ENCODE results near the gene ACAP1. TPM values are rescaled to one million over a fixed set of nuclear protein-coding genes. Genes with fewer than 3 reads are reported as not detected.
A peak's percentile ranks its signal among the peaks of the same experiment; 100 is the strongest.

Gene ACAP1
- total and polyA plus RNA-seq, 8 donors, result 4.4 to 33.3 (median 10.5) TPM

DNA sequence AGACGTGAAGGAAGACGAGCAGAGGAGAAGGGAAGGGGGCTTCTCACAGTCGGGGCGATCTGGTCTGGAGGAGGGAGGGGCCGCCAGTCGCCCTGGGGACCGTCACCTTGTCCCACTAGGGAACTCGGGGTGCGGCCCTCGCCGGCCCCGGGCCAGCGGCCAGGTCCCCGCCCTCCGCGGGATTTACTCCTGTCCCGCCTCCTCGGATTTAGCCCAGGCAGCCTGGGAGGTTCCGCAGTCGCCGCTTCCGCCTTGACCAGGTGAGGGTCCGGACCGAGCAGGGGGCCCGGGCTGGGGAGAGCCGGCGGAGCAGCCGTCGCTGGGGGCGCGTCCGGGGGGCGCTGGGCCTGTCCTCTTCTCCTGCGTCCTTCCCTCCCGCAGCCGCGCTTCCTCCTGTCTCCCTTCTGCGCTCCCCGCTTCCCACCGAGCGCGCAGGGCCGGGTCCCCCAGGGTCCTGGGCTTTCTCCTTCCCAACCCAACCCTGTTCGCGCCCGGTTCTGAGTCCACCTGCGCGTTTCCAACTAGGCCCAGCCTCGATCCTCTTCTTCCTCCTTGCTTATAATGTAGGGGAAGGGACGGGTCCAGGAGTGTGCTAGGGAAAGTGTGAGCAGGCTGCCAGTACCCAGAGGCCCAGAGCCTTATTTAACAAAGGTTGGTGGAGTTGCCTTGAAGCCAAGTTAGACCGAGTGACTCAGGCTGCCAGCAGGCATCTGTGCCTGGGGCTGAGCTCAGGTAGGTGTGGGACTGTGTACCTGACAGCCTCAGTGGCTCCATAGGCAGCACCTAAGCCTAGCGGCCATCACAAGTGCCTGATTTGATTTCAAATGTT lies 44.7 kb downstream of the ACAP1 start, which contains the start of gene TNK1:
Gene TNK1 (plus strand): TSS at position 235 of the 829 bp plus-strand sequence. CDS start 1,838 bp downstream, outside the sequence.
- intact Hi-C loops (cut with DNase I; ENCODE audit: low total_unique reads), result no loop called here
- H3K9me3 ChIP-seq, result no peaks in the 10 kb centered on the region
- peak within 1 kb of the TSS; percentile 75 to 87 (median 82) for H3K27ac ChIP-seq
- peaks cover 25 to 46% (median 37%) of the 10 kb centered on the region in 4 donors for H3K4me1 ChIP-seq
- DNase-seq, result peak; percentile 86 to 89
- H3K36me3 ChIP-seq, result peaks cover 0 to 26% (median 20%) of the 10 kb centered on the region in 4 donors
- peak within 1 kb of the TSS; percentile 49 to 68 (median 54) for H3K4me3 ChIP-seq
- H3K27me3 ChIP-seq, result peaks cover 0 to 32% (median 5%) of the 10 kb centered on the region in 3 donors
- WGBS, 5 donors, result 3 to 10% (median 6%) methylated on average over 15 to 52 of the region's 52 CpGs
- TF ChIP-seq, protein P1, sequence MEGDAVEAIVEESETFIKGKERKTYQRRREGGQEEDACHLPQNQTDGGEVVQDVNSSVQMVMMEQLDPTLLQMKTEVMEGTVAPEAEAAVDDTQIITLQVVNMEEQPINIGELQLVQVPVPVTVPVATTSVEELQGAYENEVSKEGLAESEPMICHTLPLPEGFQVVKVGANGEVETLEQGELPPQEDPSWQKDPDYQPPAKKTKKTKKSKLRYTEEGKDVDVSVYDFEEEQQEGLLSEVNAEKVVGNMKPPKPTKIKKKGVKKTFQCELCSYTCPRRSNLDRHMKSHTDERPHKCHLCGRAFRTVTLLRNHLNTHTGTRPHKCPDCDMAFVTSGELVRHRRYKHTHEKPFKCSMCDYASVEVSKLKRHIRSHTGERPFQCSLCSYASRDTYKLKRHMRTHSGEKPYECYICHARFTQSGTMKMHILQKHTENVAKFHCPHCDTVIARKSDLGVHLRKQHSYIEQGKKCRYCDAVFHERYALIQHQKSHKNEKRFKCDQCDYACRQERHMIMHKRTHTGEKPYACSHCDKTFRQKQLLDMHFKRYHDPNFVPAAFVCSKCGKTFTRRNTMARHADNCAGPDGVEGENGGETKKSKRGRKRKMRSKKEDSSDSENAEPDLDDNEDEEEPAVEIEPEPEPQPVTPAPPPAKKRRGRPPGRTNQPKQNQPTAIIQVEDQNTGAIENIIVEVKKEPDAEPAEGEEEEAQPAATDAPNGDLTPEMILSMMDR (IDR thresholded peaks at IDR 0.05), result no peak
- TF ChIP-seq EP300 (IDR thresholded peaks at IDR 0.05) (no peak), POLR2A (IDR thresholded peaks at IDR 0.05) (peak in 1 of 4 donors; percentile 74), POLR2AphosphoS5 (IDR thresholded peaks at IDR 0.05) (peak in 2 of 3 donors; percentile 80 to 92)

DNA sequence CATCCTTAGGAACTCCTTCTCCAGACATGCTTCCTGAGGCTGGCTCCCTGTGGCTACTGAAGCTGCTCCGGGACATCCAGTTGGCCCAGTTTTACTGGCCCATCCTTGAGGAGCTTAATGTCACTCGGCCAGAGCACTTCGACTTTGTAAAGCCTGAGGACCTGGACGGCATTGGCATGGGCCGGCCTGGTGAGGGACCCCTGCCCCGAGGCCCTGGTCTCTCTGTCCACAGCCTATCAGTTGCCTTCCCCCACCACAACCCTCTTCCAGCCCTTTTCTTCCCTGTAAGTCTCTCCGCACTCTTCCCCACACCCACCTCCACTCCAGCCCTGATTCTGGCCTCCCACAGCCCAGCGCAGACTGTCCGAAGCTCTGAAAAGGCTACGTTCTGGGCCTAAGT lies 46.6 kb downstream of the ACAP1 start:
- Histone ChIP-seq H3K4me3 (no peak overlapping the region), H3K27ac (no peak overlapping the region), H3K36me3 (peaks cover 4 to 44% (median 38%) of the 10 kb centered on the region in 4 donors), H3K9me3 (no peaks in the 10 kb centered on the region), H3K4me1 (peaks cover 25 to 46% (median 37%) of the 10 kb centered on the region in 4 donors), H3K27me3 (peaks cover 0 to 32% (median 5%) of the 10 kb centered on the region in 3 donors)
- intact Hi-C loops (cut with DNase I; ENCODE audit: low total_unique reads), result no loop called here
- DNase-seq, result no peak
- TF ChIP-seq, protein P1 (IDR thresholded peaks at IDR 0.05), result no peak
- TF ChIP-seq POLR2A (IDR thresholded peaks at IDR 0.05), result no peak
- no peak for TF ChIP-seq POLR2AphosphoS5 (IDR thresholded peaks at IDR 0.05)
- TF ChIP-seq EP300 (IDR thresholded peaks at IDR 0.05), result no peak
- WGBS, 5 donors, result 90 to 95% (median 91%) methylated on average over 10 of the region's 10 CpGs

DNA sequence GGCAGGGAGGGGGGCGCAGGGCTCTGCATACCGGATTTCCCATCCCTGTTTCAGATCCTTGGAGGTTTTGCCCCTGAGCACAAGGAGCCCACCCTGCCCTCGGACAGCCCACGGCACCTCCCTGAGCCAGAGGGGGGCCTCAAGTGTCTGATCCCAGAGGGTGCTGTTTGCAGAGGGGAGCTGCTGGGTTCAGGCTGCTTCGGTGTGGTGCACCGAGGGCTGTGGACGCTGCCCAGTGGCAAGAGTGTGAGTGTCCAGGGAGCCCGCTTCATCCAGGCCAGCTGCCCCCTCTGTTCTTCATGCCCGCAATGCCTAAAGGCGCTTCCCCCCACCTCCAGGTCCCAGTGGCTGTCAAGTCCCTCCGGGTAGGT lies 47.0 kb downstream of the ACAP1 start:
- TF ChIP-seq POLR2A (IDR thresholded peaks at IDR 0.05) (no peak), POLR2AphosphoS5 (IDR thresholded peaks at IDR 0.05) (no peak), EP300 (IDR thresholded peaks at IDR 0.05) (no peak)
- TF ChIP-seq, protein P1 (IDR thresholded peaks at IDR 0.05), result no peak
- no peaks in the 10 kb centered on the region for H3K9me3 ChIP-seq
- no peak for DNase-seq
- peaks cover 8 to 49% (median 43%) of the 10 kb centered on the region in 4 donors for H3K36me3 ChIP-seq
- peaks cover 0 to 32% (median 5%) of the 10 kb centered on the region in 3 donors for H3K27me3 ChIP-seq
- H3K4me3 ChIP-seq, result peak overlapping the region in 3 of 4 donors; percentile 43 to 53 (median 46)
- H3K27ac ChIP-seq, result peak overlapping the region in 1 of 5 donors; percentile 76
- peaks cover 25 to 46% (median 37%) of the 10 kb centered on the region in 4 donors for H3K4me1 ChIP-seq
- intact Hi-C loops (cut with DNase I; ENCODE audit: low total_unique reads), result no loop called here
- 70 to 93% (median 87%) methylated on average over 6 to 11 of the region's 11 CpGs for WGBS, 5 donors

DNA sequence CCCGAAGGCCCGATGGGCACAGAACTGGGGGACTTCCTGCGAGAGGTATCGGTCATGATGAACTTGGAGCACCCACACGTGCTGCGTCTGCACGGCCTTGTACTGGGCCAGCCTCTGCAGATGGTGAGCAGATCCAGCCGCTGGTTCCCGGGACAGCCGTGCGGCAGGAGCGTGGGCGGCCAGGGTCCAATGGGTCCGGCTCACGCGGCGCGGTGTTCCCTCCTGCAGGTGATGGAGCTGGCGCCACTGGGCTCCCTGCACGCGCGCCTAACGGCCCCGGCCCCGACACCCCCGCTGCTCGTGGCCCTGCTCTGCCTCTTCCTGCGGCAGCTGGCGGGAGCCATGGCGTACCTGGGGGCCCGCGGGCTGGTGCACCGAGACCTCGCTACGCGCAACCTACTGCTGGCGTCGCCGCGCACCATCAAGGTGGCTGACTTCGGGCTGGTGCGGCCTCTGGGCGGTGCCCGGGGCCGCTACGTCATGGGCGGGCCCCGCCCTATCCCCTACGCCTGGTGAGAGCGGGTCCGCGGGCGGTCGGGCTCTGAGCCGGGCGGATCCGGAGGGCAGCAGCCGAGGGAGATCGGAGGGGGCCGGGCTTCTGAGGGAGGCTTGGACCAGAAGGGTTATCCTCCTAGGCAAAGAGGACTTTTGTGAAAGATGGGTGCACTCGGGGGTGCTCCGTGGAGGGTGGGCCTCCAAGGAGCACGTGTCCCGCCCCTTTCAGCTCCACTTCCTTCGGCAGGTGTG lies 47.6 kb downstream of the ACAP1 start:
- H3K27me3 ChIP-seq, result peaks cover 0 to 32% (median 5%) of the 10 kb centered on the region in 3 donors
- H3K9me3 ChIP-seq, result no peaks in the 10 kb centered on the region
- no peak for TF ChIP-seq EP300 (IDR thresholded peaks at IDR 0.05)
- TF ChIP-seq POLR2A (IDR thresholded peaks at IDR 0.05), result no peak
- TF ChIP-seq, protein P1 (IDR thresholded peaks at IDR 0.05), result no peak
- peak in 1 of 3 donors; percentile 14 for TF ChIP-seq POLR2AphosphoS5 (IDR thresholded peaks at IDR 0.05)
- H3K4me1 ChIP-seq, result peaks cover 25 to 46% (median 37%) of the 10 kb centered on the region in 4 donors
- peak overlapping the region; percentile 41 to 53 (median 44) for H3K4me3 ChIP-seq
- WGBS, 5 donors, result 40 to 56% (median 49%) methylated on average over 36 to 65 of the region's 65 CpGs
- intact Hi-C loops (cut with DNase I; ENCODE audit: low total_unique reads), result no loop called here
- peak overlapping the region in 4 of 5 donors; percentile 6 to 76 (median 58) for H3K27ac ChIP-seq
- DNase-seq, result peak; percentile 34 to 90
- H3K36me3 ChIP-seq, result peaks cover 14 to 54% (median 48%) of the 10 kb centered on the region in 4 donors

Measured in stomach (tissue), 9 donors.